GM12873 (cell line): ENCODE data around the gene VPS26C.

Source experiments
- TF ChIP-seq, protein P1 (sequence below): IDR thresholded peaks from 2 replicates; pipeline ENCODE4 v1.5.1; 2012; ENCODE audit warnings: low read depth, mild to moderate bottlenecking, moderate library complexity, low read length, control low read depth; ENCODE audit not compliant: insufficient read depth; ENCODE audit errors: missing control alignments

Gene VPS26C

DNA sequence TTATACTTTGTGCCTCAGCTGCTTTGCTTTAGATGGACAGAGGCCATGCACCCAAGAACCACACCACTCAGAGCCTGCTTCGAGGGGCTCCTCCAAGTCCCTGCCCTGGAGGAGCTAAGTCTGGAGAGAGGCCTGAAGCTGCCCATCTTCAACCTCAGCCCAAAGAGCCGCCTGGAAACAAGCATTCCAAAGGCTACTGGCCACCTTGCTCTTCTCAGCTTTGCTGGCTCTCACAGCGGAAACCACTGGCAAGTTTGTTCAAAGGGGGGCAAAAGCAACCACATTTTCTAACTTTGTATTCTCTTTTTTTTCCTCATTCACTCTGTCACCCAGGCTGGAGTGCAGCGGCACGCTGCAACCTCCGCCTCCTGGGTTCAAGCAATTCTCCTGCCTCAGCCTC, 23.2 kb downstream of the VPS26C start:
- TF ChIP-seq, protein P1, sequence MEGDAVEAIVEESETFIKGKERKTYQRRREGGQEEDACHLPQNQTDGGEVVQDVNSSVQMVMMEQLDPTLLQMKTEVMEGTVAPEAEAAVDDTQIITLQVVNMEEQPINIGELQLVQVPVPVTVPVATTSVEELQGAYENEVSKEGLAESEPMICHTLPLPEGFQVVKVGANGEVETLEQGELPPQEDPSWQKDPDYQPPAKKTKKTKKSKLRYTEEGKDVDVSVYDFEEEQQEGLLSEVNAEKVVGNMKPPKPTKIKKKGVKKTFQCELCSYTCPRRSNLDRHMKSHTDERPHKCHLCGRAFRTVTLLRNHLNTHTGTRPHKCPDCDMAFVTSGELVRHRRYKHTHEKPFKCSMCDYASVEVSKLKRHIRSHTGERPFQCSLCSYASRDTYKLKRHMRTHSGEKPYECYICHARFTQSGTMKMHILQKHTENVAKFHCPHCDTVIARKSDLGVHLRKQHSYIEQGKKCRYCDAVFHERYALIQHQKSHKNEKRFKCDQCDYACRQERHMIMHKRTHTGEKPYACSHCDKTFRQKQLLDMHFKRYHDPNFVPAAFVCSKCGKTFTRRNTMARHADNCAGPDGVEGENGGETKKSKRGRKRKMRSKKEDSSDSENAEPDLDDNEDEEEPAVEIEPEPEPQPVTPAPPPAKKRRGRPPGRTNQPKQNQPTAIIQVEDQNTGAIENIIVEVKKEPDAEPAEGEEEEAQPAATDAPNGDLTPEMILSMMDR: no peak

DNA sequence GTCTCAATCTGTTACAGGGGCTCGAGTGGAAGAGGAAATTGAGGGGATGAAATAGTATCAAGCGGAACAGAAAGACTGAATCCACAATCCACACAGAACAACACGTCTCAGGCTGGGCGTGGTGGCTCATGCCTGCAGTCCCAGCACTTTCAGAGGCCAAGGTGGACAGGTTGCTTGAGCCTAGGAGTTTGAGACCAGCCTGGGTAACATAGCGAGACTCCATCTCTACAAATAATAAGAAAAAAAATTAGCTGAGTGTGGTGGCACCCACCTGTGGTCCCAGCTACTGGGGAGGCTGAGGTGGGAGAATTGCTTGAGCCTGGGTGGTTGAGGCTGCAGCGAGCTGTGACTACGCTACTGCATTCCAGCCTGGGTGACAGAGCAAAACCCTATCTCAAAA, 25.7 kb downstream of the VPS26C start:
- TF ChIP-seq, protein P1: no peak

DNA sequence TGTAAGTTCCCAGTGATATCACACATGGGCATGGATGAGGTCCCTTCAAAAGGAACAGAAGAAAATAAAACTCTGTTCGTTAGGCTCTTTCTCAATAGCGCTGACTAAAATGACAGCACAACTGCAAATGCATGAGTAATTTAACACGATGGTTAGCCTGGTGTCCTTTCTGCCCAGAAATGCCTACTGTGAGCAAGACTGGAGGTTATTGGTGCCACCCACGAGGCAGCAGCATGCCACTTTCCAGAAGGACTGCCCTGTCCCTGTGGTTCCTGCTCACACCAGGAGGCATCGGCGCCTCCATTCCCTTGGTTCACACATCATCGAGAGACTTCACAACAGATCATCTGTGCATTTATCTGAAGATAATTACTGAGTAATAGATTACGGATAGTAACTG, 26.2 kb downstream of the VPS26C start:
- TF ChIP-seq, protein P1: no peak

GRCh38 chr21:37237764-37238163, 29.4 kb downstream of the VPS26C start:
- TF ChIP-seq, protein P1: no peak

DNA sequence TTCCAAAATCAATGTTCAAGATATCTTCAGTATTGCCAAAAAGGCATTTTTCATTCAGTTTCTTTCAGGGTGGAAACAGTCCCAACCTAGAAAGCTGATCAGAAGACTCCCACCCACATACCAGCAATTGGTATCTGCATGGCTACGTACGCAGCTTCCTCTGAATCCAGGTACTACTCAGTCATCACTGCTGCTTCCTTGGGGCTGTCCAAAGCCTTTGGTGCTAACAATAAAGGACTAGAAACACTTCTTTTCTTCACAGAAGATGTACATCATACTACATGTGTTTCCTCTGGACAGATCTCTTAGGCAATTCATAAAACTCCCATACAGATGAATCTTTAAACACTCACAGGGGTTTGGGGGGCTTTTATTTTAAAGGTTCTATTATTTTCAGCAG, 29.8 kb downstream of the VPS26C start:
- TF ChIP-seq, protein P1: no peak

DNA sequence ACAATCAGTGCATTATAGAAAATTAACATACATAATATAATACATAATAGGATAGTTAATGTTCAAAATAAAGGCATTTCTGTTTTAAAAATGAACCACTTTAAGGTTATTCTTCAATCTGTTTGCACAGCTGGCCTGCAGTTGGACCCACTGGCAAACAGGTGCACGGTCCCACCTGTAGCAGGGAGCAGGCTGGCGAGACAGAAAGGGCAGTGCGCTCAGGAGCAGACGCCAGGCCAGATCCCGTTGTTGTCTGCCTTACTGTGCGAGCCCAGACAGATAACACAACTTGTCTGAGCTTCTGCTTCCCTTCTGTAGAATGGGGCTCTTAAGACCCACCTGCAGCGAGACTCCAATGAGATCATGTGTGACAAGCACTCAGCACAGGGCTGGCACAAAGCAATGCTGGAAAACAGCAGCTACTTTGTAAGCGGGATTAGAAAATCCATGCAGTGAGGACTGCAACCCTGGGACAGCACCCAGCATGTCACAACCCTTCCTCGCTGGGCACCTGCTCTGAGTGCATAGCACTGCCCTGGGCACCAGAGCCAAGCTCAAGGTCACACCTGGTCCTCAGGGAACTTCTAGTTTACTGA, 33.5 kb downstream of the VPS26C start:
- TF ChIP-seq, protein P1: no peak

DNA sequence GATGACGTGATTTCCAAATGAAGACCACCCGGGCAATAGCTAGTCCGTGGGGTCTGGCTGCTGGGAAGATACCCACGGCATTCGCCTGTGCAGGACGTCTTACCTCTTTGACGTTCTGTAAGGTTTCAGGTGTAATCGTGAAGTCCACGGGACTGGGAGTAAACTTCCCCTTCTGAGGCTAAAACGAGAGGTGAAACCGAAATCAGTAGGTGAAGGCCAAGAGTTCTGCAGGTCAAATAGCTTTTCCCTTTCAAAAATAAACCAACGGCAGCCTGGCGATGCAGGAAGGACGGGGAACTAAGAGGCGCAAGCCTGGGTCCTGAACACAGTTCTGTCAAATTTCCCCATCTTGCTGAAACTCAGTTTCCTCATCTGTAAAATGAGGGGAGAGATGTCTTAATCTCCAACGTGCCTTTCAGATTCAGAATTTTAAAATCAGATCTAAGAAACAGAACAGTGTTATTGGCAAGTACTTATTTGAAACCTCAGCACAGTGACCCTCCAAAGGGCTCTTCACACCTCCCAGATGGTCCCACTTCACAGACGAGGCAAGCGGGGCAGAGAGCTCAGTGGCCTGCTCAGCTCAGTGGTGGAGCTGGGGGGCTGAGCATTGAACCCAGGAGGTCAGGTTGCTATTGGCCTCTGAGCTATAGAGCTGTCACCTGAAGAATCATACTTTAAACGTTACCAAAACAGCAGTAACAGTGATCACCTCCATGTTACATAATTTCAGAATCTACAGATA, 34.7 kb downstream of the VPS26C start:
- TF ChIP-seq, protein P1: no peak
